Ovary (tissue), 3 donors: Measurements from ENCODE around the gene PAQR5.

Source experiments
- CTCF ChIP-seq, 3 donors: fragments of 450-650 bp in 2 of 3; fragments of 200-600 bp in 1 of 3; IDR thresholded peaks; one replicate each; pipeline versions ENCODE4 v1.5.1 to v1.8.0; 2016 to 2022; ENCODE audit warnings: antibody characterized with exemption in 3 of 3, mild to moderate bottlenecking in 1 of 3
- POLR2A ChIP-seq: fragments of 450-650 bp; IDR thresholded peaks from one replicate; pipeline ENCODE4 v1.6.1; 2017; ENCODE audit warnings: antibody characterized with exemption, mild to moderate bottlenecking, moderate library complexity
- donor health status: DM: no; HTN: no; CAD: no.

- no peak for TF ChIP-seq POLR2A
- TF ChIP-seq CTCF (IDR thresholded peaks at IDR 0.05) = no peak
These were observed 6.7 kb downstream of the PAQR5 start for GRCh38 chr15:69305204-69305931.
